Glutamatergic neuron (in vitro differentiated cells): ENCODE measurements around the gene CCDC90B. TPM values are rescaled to one million over a fixed set of nuclear protein-coding genes. Genes with fewer than 3 reads are reported as not detected.
"Not testable (repeated sequence)": the region's sequence is repeated elsewhere in the genome, so short reads cannot be mapped to it uniquely, and the experiment has no call there.

ENCODE experiments used
- DNase-seq: peaks from one replicate; pipeline ENCODE4 v3.0.0; 2022
- H3K27ac Mint-ChIP-seq: one replicate; pipeline ENCODE4 v1.8.0; 2020; ENCODE audit warnings: mild to moderate bottlenecking, mixed read lengths, inconsistent platforms; ENCODE audit not compliant: unreplicated experiment
- H3K27me3 Mint-ChIP-seq: one replicate; pipeline ENCODE4 v1.8.0; 2020; ENCODE audit warnings: mild to moderate bottlenecking, moderate library complexity, mixed read lengths, inconsistent platforms; ENCODE audit not compliant: unreplicated experiment
- H3K36me3 Mint-ChIP-seq: one replicate; pipeline ENCODE4 v1.8.0; 2020; ENCODE audit warnings: mild to moderate bottlenecking, mixed read lengths, inconsistent platforms; ENCODE audit not compliant: unreplicated experiment
- H3K4me1 Mint-ChIP-seq: one replicate; pipeline ENCODE4 v1.8.0; 2020; ENCODE audit warnings: mild to moderate bottlenecking, low read depth, mixed read lengths, inconsistent platforms; ENCODE audit not compliant: unreplicated experiment
- H3K4me3 Mint-ChIP-seq: one replicate; pipeline ENCODE4 v1.8.0; 2020; ENCODE audit warnings: mild to moderate bottlenecking, mixed read lengths, inconsistent platforms; ENCODE audit not compliant: unreplicated experiment
- H3K9me3 Mint-ChIP-seq: one replicate; pipeline ENCODE4 v1.8.0; 2020; ENCODE audit warnings: mild to moderate bottlenecking, moderate library complexity, mixed read lengths, inconsistent platforms; ENCODE audit not compliant: unreplicated experiment
- total RNA-seq: library from RNA; stranded (reverse); fragmentation: NEBNext Ultra II Directional; extraction: Animal tissue kit (Norgen Biotek cat#: 25700); gene quantifications from one replicate; pipeline ENCODE4 v1.2.1, GENCODE V29; 2021; ENCODE audit not compliant: unreplicated experiment
- TF ChIP-seq, protein P1 (sequence below): fragments of 200-600 bp; sonication (generic); IDR thresholded peaks from one replicate; pipeline ENCODE4 v1.5.0; 2021; ENCODE audit not compliant: partially characterized antibody, unreplicated experiment

CCDC90B gene
- total RNA-seq, 1 donor from 2014 or later: 61.3 TPM

DNA sequence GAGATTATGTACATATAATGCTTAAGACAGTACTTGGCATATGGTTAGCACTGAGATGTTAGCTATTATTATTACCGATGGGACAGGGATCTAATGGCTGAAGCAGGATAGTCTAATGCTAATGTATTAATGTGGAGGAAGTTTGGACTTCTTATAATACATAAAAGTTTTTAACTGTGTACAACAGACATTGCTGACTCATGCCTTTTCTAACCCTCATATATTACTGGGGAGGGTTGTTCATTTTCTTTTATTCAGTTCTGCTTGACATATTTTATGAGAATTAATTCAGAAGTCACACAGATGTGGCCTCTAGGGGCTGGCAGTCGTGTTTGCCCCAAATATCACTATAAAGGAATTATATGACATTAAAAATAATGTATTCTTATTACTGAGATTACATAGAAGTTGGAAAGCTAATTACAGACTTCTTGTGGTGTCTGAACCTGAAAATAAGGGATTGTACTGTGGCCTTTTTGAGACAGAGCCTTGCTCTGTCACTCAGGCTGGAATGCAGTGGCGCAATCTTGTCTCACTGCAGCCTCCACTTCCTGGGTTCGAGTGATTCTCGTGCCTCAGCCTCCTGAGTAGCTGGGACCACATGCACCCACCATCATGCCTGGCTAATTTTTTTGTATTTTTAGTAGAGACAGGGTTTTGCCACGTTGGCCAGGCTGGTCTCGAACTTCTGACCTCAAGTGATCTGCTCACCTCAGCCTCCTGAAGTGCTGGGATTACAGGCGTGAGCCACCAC lies 10.1 kb downstream of the CCDC90B start:
- H3K27ac Mint-ChIP-seq: no peak overlapping the region
- H3K9me3 Mint-ChIP-seq: no peaks in the 10 kb centered on the region
- no peaks in the 10 kb centered on the region for H3K27me3 Mint-ChIP-seq
- TF ChIP-seq, protein P1, sequence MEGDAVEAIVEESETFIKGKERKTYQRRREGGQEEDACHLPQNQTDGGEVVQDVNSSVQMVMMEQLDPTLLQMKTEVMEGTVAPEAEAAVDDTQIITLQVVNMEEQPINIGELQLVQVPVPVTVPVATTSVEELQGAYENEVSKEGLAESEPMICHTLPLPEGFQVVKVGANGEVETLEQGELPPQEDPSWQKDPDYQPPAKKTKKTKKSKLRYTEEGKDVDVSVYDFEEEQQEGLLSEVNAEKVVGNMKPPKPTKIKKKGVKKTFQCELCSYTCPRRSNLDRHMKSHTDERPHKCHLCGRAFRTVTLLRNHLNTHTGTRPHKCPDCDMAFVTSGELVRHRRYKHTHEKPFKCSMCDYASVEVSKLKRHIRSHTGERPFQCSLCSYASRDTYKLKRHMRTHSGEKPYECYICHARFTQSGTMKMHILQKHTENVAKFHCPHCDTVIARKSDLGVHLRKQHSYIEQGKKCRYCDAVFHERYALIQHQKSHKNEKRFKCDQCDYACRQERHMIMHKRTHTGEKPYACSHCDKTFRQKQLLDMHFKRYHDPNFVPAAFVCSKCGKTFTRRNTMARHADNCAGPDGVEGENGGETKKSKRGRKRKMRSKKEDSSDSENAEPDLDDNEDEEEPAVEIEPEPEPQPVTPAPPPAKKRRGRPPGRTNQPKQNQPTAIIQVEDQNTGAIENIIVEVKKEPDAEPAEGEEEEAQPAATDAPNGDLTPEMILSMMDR: no peak
- no peak overlapping the region for H3K4me3 Mint-ChIP-seq
- no peak for DNase-seq
- no peaks in the 10 kb centered on the region for H3K4me1 Mint-ChIP-seq
- peaks cover 9% of the 10 kb centered on the region for H3K36me3 Mint-ChIP-seq

DNA sequence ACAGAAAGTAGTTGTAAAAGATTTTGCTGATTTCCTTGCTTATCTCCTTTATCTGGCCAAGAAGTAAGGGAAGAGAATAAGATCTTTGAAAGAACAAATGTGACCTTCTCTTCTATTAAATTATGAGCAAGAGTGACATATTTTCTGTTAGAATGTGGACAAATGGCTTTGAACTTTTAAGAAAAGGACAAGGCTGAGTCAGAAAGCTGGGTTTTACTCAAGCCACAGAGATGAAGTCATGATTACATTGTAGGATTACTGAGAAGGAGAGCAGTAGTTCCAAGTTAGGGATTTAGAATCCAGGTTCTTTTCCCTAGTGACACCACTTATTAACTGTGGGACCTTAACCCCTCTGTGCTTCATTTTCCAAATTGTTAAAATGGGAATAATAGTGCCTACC lies 13.5 kb downstream of the CCDC90B start:
- peaks cover 3% of the 10 kb centered on the region for H3K9me3 Mint-ChIP-seq

DNA sequence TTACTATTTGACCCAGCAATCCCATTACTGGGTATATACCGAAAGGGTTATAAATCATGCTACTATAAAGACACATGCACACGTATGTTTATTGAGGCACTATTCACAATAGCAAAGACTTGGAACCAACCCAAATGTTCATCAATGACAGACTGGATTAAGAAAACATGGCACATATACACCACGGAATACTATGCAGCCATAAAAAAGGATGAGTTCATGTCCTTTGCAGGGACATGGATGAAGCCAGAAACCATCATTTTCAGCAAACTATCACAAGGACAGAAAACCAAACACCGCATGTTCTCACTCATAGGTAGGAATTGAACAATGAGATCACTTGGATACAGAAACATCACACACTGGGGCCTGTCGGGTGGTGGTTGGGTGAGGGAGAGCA lies 14.4 kb downstream of the CCDC90B start:
- not testable (repeated sequence) for H3K9me3 Mint-ChIP-seq, H3K27ac Mint-ChIP-seq, H3K4me3 Mint-ChIP-seq, H3K27me3 Mint-ChIP-seq, DNase-seq, H3K4me1 Mint-ChIP-seq
- H3K36me3 Mint-ChIP-seq: peaks cover 17% of the 10 kb centered on the region

More for the DNA sequence above, 13.5 kb downstream of the CCDC90B start:
- Mint-ChIP-seq H3K4me1 (no peaks in the 10 kb centered on the region), H3K36me3 (peaks cover 17% of the 10 kb centered on the region), H3K4me3 (no peak overlapping the region), H3K27me3 (no peaks in the 10 kb centered on the region), H3K27ac (no peak overlapping the region)
- DNase-seq: no peak
- TF ChIP-seq, protein P1: no peak

DNA sequence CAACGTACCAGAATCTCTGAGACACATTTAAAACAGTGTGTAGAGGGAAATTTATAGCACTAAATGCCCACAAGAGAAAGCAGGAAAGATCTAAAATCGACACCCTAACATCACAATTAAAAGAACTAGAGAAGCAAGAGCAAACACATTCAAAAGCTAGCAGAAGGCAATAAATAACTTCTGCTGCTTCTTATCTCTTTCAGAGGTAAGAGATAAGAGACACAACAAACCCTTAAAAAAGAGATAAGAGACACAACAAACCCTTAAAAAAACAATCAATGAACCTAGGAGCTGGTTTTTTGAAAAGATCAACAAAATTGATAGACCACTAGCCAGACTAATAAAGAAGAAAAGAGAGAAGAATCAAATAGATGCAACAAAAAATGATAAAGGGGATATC lies 17.1 kb downstream of the CCDC90B start:
- H3K27me3 Mint-ChIP-seq, H3K27ac Mint-ChIP-seq: not testable (repeated sequence)

DNA sequence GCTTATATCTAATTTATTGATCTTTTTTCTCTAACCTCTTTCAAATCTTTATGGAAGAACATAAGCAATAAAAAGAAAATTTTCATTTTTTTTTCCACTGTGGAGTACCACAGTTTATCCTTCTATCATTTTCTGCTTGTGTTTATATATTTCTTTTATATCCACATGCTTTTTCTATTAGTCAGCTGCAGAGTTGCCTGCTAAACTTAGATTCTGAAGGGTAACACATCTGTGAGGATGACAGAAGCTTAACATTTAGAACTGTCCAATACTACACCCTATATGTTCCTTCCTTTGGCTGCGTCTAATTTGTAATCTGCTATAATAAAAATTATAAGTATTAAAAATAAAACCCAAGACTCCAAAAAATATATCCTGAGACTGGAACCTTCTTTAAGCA lies 20.8 kb downstream of the CCDC90B start:
- Mint-ChIP-seq H3K36me3 (peaks cover 5% of the 10 kb centered on the region), H3K27me3 (peaks cover 2% of the 10 kb centered on the region), H3K4me1 (no peaks in the 10 kb centered on the region), H3K9me3 (peaks cover 3% of the 10 kb centered on the region), H3K27ac (no peak overlapping the region), H3K4me3 (no peak overlapping the region)
- DNase-seq: no peak
- TF ChIP-seq, protein P1: no peak

More for the DNA sequence above, 17.1 kb downstream of the CCDC90B start:
- H3K4me1 Mint-ChIP-seq, DNase-seq, H3K9me3 Mint-ChIP-seq, H3K4me3 Mint-ChIP-seq: not testable (repeated sequence)
- peaks cover 17% of the 10 kb centered on the region for H3K36me3 Mint-ChIP-seq

DNA sequence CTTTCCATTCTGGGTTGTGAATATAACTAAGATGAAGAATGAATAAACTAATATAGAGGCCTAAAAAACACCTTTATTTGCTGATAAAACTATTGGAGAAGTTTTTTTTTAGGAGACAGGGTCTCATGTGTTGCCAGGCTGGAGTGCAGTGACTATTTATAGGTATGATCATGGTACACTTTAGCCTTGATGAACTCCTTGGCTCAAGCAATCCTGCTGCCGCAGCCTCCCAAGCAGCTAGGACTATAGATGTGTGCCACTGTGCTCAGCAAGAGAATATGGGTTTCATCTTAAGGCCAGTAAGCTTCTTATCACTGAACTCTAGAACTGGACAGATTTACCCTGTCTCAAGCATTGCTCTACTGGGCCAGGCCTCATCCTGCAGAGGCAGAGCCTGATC lies 26.6 kb downstream of the CCDC90B start:
- TF ChIP-seq, protein P1: no peak
- no peak for DNase-seq
- no peaks in the 10 kb centered on the region for H3K4me1 Mint-ChIP-seq
- H3K36me3 Mint-ChIP-seq: no peaks in the 10 kb centered on the region
- H3K9me3 Mint-ChIP-seq: no peaks in the 10 kb centered on the region
- peaks cover 2% of the 10 kb centered on the region for H3K27me3 Mint-ChIP-seq
- no peak overlapping the region for H3K27ac Mint-ChIP-seq
- no peak overlapping the region for H3K4me3 Mint-ChIP-seq
